ENCODE results near the gene AMH.

Gene AMH

DNA sequence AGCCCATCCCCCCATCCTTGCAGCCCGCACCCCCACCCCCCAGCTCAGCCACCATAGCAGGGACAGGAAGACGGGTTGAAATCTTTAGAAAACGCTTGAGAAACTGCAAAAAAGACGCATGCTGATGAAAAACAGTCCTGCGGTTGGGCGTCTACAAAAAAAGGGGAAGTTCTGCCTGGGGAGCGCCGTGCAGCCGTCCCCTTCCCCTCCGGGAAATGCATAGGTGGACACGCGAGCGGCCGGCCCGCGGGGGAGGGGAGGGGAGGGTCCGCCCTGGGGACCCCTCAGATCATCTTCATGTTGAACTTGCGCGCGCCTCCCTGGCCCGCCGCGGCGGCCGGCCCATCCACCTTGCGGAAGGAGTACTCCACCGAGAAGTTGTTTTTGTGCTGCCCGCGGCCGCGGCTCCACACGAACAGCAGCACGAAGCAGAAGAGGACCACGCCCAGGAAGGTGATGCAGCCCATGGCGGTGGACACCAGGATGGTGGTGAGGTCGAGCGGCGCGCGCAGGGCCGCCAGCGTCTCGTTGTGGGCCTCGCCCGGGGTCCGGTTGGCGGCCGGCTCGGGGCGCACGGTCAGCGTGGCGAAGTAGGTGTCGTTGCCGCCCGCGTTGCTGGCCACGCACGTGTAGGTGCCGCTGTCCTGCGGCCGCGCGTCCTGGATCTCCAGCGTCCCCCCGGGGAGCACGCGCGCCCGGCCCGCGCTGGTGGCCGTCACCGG lies 40.8 kb downstream of the AMH start:
- TF ChIP-seq, protein P1, sequence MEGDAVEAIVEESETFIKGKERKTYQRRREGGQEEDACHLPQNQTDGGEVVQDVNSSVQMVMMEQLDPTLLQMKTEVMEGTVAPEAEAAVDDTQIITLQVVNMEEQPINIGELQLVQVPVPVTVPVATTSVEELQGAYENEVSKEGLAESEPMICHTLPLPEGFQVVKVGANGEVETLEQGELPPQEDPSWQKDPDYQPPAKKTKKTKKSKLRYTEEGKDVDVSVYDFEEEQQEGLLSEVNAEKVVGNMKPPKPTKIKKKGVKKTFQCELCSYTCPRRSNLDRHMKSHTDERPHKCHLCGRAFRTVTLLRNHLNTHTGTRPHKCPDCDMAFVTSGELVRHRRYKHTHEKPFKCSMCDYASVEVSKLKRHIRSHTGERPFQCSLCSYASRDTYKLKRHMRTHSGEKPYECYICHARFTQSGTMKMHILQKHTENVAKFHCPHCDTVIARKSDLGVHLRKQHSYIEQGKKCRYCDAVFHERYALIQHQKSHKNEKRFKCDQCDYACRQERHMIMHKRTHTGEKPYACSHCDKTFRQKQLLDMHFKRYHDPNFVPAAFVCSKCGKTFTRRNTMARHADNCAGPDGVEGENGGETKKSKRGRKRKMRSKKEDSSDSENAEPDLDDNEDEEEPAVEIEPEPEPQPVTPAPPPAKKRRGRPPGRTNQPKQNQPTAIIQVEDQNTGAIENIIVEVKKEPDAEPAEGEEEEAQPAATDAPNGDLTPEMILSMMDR (IDR thresholded peaks at IDR 0.05; ENCODE audit: insufficient read depth, low read length, missing control alignments) = no peak
- no peak overlapping the region; the same call in 1 of the 2 replicates for H3K4me3 ChIP-seq (ENCODE audit: low read depth, low read length)
- no peak for DNase-seq (ENCODE audit: low read depth, low spot score)
- ChIA-PET POLR2A (interaction anchor here (1.4 kb wide), 1 partner anchor 12 kb away, joined by 5 read pairs; no protein-coding TSS in a partner anchor), CTCF (interaction anchor here (1.9 to 3.0 kb wide), 2 partner anchors 15 to 134 kb away, joined by 5 to 14 read pairs; no protein-coding TSS in a partner anchor)

DNA sequence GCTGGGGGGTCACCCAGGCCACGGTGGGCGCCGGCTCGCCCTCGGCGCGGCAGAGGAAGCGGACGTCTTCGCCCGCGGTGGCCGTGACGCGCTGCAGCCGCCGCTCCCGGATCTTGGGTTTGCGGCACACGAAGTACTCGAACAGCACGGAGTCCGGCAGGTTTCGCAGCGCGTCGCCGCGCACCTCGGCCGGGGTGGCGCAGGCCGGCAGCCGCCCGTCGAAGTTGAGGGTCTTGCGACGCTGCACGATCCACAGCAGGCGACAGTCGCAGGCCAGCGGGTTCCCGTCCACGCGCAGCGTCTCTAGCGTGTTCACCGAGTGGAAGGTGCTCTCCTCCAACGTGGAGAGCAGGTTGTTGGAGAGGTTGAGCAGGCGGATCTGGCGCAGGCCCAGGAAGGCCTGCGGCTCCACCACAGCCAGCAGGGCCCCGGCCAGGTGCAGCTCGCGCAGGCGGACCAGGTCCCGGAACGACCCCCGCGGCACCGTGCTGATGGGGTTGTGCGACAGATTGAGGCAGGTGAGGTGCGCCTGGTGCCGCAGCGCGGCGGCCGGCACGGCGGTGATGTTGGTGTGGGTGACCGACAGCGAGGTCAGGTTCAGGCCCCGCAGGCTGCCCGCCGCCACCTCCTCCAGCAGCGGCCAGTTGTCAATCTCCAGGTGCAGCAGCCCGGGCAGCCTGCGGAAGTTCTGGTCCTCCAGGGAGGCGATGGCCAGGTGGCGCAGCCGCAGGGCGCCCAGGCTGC lies 41.5 kb downstream of the AMH start:
- ChIA-PET CTCF (interaction anchor here (0.7 to 1.1 kb wide), 2 partner anchors 12 to 17 kb away, joined by 3 to 5 read pairs; no protein-coding TSS in a partner anchor), POLR2A (no interaction called here)
- DNase-seq (ENCODE audit: low read depth, low spot score) = no peak
- TF ChIP-seq, protein P1 (IDR thresholded peaks at IDR 0.05; ENCODE audit: insufficient read depth, low read length, missing control alignments) = no peak
- no peak overlapping the region; the same call in 1 of the 2 replicates for H3K4me3 ChIP-seq (ENCODE audit: low read depth, low read length)

DNA sequence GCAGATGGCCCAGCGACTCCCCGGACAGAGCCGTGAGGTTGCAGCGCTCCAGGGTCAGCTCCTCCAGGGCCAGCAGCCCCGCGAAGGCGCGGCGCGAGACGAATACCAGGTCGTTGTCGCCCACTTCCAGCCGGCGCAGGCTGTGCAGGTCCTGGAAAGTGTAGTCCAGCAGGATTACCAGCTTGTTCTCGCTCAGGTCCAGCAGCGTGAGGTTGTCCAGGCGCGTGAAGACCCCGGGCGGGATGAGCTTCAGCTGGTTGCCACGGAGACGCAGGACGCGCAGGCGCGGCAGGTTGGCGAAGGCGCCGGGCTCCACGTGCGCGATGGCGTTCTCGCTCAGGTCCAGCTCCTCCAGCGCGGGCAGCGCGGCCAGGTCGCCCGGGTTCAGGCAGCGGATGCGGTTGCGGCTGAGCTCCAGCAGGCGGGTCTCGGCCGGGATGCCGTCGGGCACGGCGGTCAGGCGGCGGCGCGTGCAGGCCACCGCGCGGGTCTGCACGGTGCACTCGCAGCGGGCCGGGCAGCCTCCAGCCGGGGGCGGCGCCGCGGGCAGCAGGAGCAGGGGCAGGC lies 42.1 kb downstream of the AMH start:
- POLR2A ChIA-PET = no interaction called here
- DNase-seq (ENCODE audit: low read depth, low spot score) = no peak
- peak overlapping the region; percentile 1; the same call in 1 of the 2 replicates for H3K4me3 ChIP-seq (ENCODE audit: low read depth, low read length)
- TF ChIP-seq, protein P1 (IDR thresholded peaks at IDR 0.05; ENCODE audit: insufficient read depth, low read length, missing control alignments) = no peak
- CTCF ChIA-PET = interaction anchor here (0.7 to 1.1 kb wide), 3 partner anchors 11 to 24 kb away, joined by 3 to 5 read pairs (median 3); no protein-coding TSS in a partner anchor

DNA sequence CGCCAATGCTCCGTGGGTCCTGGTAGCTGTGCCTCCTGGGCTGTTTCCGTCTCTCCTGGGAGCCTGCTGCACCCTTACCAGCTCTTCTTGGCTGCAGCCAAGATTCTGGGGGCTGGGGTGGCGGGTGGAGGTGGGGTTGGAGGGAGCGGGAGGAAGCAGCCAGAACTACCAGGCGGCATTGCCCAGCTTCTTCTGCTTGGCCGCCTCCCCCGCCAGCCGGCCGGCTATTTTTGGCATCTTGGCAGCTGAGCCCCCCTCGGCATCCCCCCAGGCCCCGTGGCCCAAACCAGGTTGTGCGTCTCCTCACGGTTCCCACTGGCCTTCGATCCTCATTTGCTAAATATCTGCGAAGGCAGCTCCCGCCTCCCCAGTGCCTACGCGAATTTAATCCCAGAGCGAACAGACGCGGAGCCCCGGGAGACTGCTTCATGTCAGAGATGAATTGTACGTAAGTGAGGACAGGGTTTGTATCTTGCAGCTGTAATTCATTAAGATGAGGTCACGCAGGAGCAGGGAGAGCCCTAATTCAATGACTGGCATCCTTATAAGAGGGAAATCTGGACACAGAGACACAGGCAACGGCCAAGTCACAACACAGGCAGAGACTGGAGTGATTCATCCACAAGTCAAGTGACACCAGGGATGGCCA lies 45.7 kb downstream of the AMH start:
- DNase-seq (ENCODE audit: low read depth, low spot score) = no peak
- CTCF ChIA-PET = interaction anchor here (0.6 to 3.1 kb wide), 7 partner anchors 11 to 342 kb away, joined by 3 to 17 read pairs (median 3); no protein-coding TSS in a partner anchor

DNA sequence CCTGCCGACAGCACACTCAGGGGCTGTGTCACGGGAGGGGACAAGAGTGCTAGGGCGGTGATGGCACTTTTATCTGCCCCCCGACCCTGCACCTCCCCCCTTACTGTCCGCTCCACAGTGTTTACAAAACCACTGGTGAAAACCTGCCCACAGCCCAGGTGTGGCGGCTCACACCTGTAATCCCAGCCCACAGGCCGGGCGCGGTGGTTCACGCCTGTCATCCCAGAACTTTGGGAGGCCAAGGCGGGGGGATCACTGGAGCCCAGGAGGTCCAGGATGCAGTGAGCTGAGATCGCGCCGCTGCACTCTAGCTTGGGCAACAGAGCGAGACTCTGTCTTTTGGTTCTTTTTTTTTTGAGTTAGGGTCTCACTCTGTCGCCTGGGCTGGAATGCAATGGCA lies 47.0 kb downstream of the AMH start:
- TF ChIP-seq, protein P1 (IDR thresholded peaks at IDR 0.05; ENCODE audit: insufficient read depth, low read length, missing control alignments) = no peak
- POLR2A ChIA-PET = no interaction called here

More for the DNA sequence above, 45.7 kb downstream of the AMH start:
- TF ChIP-seq, protein P1 (IDR thresholded peaks at IDR 0.05; ENCODE audit: insufficient read depth, low read length, missing control alignments) = no peak
- POLR2A ChIA-PET = no interaction called here
- peak overlapping the region; percentile 32 for H3K4me3 ChIP-seq (ENCODE audit: low read depth, low read length)

More for the DNA sequence above, 47.0 kb downstream of the AMH start:
- no peak for DNase-seq (ENCODE audit: low read depth, low spot score)
- H3K4me3 ChIP-seq (ENCODE audit: low read depth, low read length) = no peak overlapping the region
- CTCF ChIA-PET = interaction anchor here (1.3 to 3.1 kb wide), 4 partner anchors 11 to 60 kb away, joined by 3 to 17 read pairs (median 9); partner anchors contain the start of gene PLEKHJ1

Measured in AG04449 (cell line).